Neural crest cell (in vitro differentiated cells): ENCODE measurements around the gene SLIT3. TPM values are rescaled to one million over a fixed set of nuclear protein-coding genes. Genes with fewer than 3 reads are reported as not detected.

Experiments used
- DNase-seq: peaks from one replicate; pipeline ENCODE4 v3.0.0; 2021; ENCODE audit warnings: low read depth, mixed read lengths, low spot score
- H3K27ac Mint-ChIP-seq: one replicate; pipeline ENCODE4 v1.8.0; 2021; ENCODE audit warnings: mild to moderate bottlenecking, mixed read lengths; ENCODE audit not compliant: unreplicated experiment
- H3K27me3 Mint-ChIP-seq: 2 replicates; pipeline ENCODE4 v1.8.0; 2021; ENCODE audit warnings: low read depth, mild to moderate bottlenecking, mixed read lengths
- H3K36me3 Mint-ChIP-seq: 2 replicates; pipeline ENCODE4 v1.8.0; 2021; ENCODE audit warnings: low read depth, mild to moderate bottlenecking, mixed read lengths
- H3K4me1 Mint-ChIP-seq: 2 replicates; pipeline ENCODE4 v1.8.0; 2021; ENCODE audit warnings: mixed read lengths
- H3K4me3 Mint-ChIP-seq: one replicate; pipeline ENCODE4 v1.8.0; 2021; ENCODE audit warnings: mild to moderate bottlenecking, mixed read lengths
- H3K9me3 Mint-ChIP-seq: 2 replicates; pipeline ENCODE4 v1.8.0; 2021; ENCODE audit warnings: mixed read lengths
- total RNA-seq: library from RNA; stranded (reverse); gene quantifications from 2 replicates; pipeline ENCODE4 v1.2.1, GENCODE V29; 2021
- TF ChIP-seq, protein P1 (sequence below): fragments of 200-600 bp; sonication (generic); conservative IDR thresholded peaks from 2 replicates; pipeline ENCODE4 v1.5.0; 2021; ENCODE audit warnings: antibody characterized with exemption, mild to moderate bottlenecking

Gene SLIT3
- total RNA-seq, 1 donor from 2014 or later, result 13.3 TPM

GRCh38 chr5:168793841-168794837, 506.8 kb downstream of the SLIT3 start:
- H3K4me1 Mint-ChIP-seq, result peaks cover 59% of the 10 kb centered on the region
- H3K9me3 Mint-ChIP-seq, result no peaks in the 10 kb centered on the region
- no peaks in the 10 kb centered on the region for H3K36me3 Mint-ChIP-seq
- peaks cover 3% of the 10 kb centered on the region for H3K27me3 Mint-ChIP-seq
- no peak for DNase-seq
- no peak overlapping the region for H3K27ac Mint-ChIP-seq
- H3K4me3 Mint-ChIP-seq, result no peak overlapping the region
- TF ChIP-seq, protein P1, sequence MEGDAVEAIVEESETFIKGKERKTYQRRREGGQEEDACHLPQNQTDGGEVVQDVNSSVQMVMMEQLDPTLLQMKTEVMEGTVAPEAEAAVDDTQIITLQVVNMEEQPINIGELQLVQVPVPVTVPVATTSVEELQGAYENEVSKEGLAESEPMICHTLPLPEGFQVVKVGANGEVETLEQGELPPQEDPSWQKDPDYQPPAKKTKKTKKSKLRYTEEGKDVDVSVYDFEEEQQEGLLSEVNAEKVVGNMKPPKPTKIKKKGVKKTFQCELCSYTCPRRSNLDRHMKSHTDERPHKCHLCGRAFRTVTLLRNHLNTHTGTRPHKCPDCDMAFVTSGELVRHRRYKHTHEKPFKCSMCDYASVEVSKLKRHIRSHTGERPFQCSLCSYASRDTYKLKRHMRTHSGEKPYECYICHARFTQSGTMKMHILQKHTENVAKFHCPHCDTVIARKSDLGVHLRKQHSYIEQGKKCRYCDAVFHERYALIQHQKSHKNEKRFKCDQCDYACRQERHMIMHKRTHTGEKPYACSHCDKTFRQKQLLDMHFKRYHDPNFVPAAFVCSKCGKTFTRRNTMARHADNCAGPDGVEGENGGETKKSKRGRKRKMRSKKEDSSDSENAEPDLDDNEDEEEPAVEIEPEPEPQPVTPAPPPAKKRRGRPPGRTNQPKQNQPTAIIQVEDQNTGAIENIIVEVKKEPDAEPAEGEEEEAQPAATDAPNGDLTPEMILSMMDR, result no peak

- Mint-ChIP-seq H3K27ac (no peak overlapping the region), H3K36me3 (no peaks in the 10 kb centered on the region), H3K4me1 (peaks cover 59% of the 10 kb centered on the region), H3K9me3 (no peaks in the 10 kb centered on the region), H3K27me3 (peaks cover 3% of the 10 kb centered on the region), H3K4me3 (no peak overlapping the region)
- no peak for DNase-seq
- TF ChIP-seq, protein P1, result no peak
Observed at GRCh38 chr5:168792678-168793077, 508.3 kb downstream of the SLIT3 start.

DNA sequence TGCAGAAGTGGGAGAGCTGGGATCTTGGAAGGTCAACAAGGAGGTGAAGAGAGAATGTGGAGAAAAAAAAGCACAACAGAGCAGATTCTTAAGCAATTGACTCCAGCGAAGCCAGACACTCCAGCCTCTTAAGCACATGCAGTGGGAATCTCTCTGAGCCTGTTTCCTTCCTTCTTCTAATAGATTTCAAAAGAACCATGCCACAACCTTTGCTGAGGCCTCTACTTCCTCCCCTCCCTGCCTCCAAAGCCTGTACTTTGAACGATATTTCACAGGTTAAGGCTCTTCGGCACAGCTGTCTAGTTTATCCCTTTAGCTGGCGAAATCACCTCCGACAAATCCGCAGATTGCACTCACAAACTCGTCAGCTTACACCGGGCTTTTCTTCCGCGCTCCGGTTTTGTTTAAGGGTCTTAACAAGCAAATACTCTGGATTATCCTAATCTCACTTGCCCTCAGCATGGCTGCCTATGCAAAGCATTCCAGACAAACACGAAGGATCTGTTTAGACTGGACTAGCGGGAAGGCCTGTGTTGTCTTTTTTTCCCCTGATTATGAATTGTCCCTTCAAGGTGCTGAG, 510.2 kb downstream of the SLIT3 start:
- H3K27me3 Mint-ChIP-seq, result no peaks in the 10 kb centered on the region
- TF ChIP-seq, protein P1, result no peak
- H3K9me3 Mint-ChIP-seq, result no peaks in the 10 kb centered on the region
- no peak overlapping the region for H3K4me3 Mint-ChIP-seq
- DNase-seq, result no peak
- H3K36me3 Mint-ChIP-seq, result no peaks in the 10 kb centered on the region
- no peak overlapping the region for H3K27ac Mint-ChIP-seq
- H3K4me1 Mint-ChIP-seq, result peaks cover 50% of the 10 kb centered on the region

DNA sequence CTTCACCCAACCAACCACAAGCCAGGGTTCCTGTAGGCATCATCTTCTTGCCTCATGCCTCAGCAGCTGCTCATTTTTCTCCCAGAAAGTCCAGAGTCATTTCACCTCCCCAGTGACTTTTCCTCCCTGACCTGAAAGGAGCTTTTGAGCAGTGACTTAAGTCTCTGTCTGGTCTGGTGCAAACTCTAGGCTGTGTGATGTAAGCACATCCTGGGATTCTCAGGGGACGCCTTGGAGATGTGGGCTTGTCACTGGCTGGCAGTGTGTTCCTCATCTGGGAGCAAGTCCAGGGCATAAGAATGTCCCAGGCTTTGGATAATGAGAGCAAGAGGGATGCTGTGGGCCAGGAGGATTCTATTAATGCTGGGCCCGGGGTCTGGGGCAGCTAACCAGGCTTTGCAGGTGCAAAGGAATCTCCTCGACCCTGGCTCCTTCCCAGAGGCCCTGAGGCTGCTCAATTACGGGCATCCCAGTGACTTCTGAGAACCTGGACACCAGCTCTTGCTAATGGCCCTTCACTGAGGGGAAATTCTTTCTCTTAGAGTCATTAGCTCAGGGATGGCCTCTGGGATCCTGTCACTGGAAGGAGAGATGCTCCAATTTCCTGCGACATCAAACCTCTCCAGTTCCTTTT, 510.8 kb downstream of the SLIT3 start:
- TF ChIP-seq, protein P1, result no peak
- Mint-ChIP-seq H3K9me3 (no peaks in the 10 kb centered on the region), H3K4me1 (peaks cover 53% of the 10 kb centered on the region), H3K36me3 (no peaks in the 10 kb centered on the region), H3K27ac (no peak overlapping the region), H3K4me3 (no peak overlapping the region), H3K27me3 (no peaks in the 10 kb centered on the region)
- no peak for DNase-seq

- Mint-ChIP-seq H3K36me3 (no peaks in the 10 kb centered on the region), H3K4me1 (peaks cover 44% of the 10 kb centered on the region), H3K4me3 (no peak overlapping the region), H3K27ac (no peak overlapping the region), H3K9me3 (no peaks in the 10 kb centered on the region), H3K27me3 (no peaks in the 10 kb centered on the region)
- DNase-seq, result no peak
- TF ChIP-seq, protein P1, result no peak
Observed at GRCh38 chr5:168788786-168789185, 512.2 kb downstream of the SLIT3 start.
